ENCODE data around the gene LRRTM3.
A peak's percentile ranks its signal among the peaks of the same experiment; 100 is the strongest.

The LRRTM3 gene

GRCh38 chr10:66925896-66926715 lies at the start of gene LRRTM3:
LRRTM3 (plus strand) TSS chr10:66926036.
- DNase-seq (ENCODE audit: low spot score) = peak; percentile 70

GRCh38 chr10:66877361-66877760 lies 48.5 kb upstream of the LRRTM3 start:
- DNase-seq (ENCODE audit: low spot score) = no peak

GRCh38 chr10:66880292-66880691 lies 45.5 kb upstream of the LRRTM3 start:
- DNase-seq (ENCODE audit: low spot score) = no peak

GRCh38 chr10:66880826-66881225 lies 45.0 kb upstream of the LRRTM3 start:
- DNase-seq (ENCODE audit: low spot score) = no peak

GRCh38 chr10:66881814-66882213 lies 44.0 kb upstream of the LRRTM3 start:
- no peak for DNase-seq (ENCODE audit: low spot score)

- no peak for DNase-seq (ENCODE audit: low spot score)
These were observed 43.6 kb upstream of the LRRTM3 start for GRCh38 chr10:66882271-66882670.

- DNase-seq (ENCODE audit: low spot score) = no peak
These were observed 39.0 kb upstream of the LRRTM3 start for GRCh38 chr10:66886848-66887247.

GRCh38 chr10:66888237-66888636 lies 37.6 kb upstream of the LRRTM3 start:
- DNase-seq (ENCODE audit: low spot score) = no peak

GRCh38 chr10:66892871-66893270 lies 33.0 kb upstream of the LRRTM3 start:
- no peak for DNase-seq (ENCODE audit: low spot score)

- no peak for DNase-seq (ENCODE audit: low spot score)
These were observed 15.2 kb upstream of the LRRTM3 start for GRCh38 chr10:66910671-66911070.

GRCh38 chr10:66916030-66916429 lies 9.8 kb upstream of the LRRTM3 start:
- DNase-seq (ENCODE audit: low spot score) = no peak

GRCh38 chr10:66917104-66917503 lies 8.7 kb upstream of the LRRTM3 start:
- no peak for DNase-seq (ENCODE audit: low spot score)

- DNase-seq (ENCODE audit: low spot score) = no peak
These were observed 6.6 kb upstream of the LRRTM3 start for GRCh38 chr10:66919248-66919647.

GRCh38 chr10:66924674-66925345 lies 1.0 kb upstream of the LRRTM3 start:
- no peak for DNase-seq (ENCODE audit: low spot score)

- no peak for DNase-seq (ENCODE audit: low spot score)
These were observed 463 bp upstream of the LRRTM3 start for GRCh38 chr10:66925373-66925772.

- no peak for DNase-seq (ENCODE audit: low spot score)
These were observed 1.0 kb downstream of the LRRTM3 start for GRCh38 chr10:66926841-66927240.

GRCh38 chr10:66927251-66927935 lies 1.6 kb downstream of the LRRTM3 start:
- no peak for DNase-seq (ENCODE audit: low spot score)

- no peak for DNase-seq (ENCODE audit: low spot score)
These were observed 2.3 kb downstream of the LRRTM3 start for GRCh38 chr10:66927971-66928770.

- DNase-seq (ENCODE audit: low spot score) = no peak
These were observed 2.9 kb downstream of the LRRTM3 start for GRCh38 chr10:66928776-66929175.

- DNase-seq (ENCODE audit: low spot score) = no peak
These were observed 3.5 kb downstream of the LRRTM3 start for GRCh38 chr10:66929375-66929774.

- peak; percentile 26 for DNase-seq (ENCODE audit: low spot score)
These were observed 5.6 kb downstream of the LRRTM3 start for GRCh38 chr10:66931340-66931948.

GRCh38 chr10:66931949-66932343 lies 6.1 kb downstream of the LRRTM3 start:
- DNase-seq (ENCODE audit: low spot score) = no peak

All from AG08395 (cell line).